Neural cell (in vitro differentiated cells): ENCODE data around the gene GNAQ. TPM values are rescaled to one million over a fixed set of nuclear protein-coding genes. Genes with fewer than 3 reads are reported as not detected.

Experiments used
- H2AFZ ChIP-seq: fragments of 200-600, 300-800 bp; sonication (generic), shearing (Covaris generic); 2 replicates; pipeline ENCODE4 v1.6.0; 2014; ENCODE audit warnings: low read depth, mild to moderate bottlenecking, antibody characterized with exemption, low read length, moderate library complexity
- H3F3A ChIP-seq: fragments of 200-600 bp; shearing (Covaris generic); 2 replicates; pipeline ENCODE4 v1.6.1; 2016; ENCODE audit warnings: mild to moderate bottlenecking, moderate library complexity, mixed read lengths, antibody characterized with exemption, low read length; ENCODE audit not compliant: insufficient read depth, poor library complexity, severe bottlenecking
- H3K27ac ChIP-seq: fragments of 200-600, 300-800 bp; sonication (generic), shearing (Covaris generic); 2 replicates; pipeline ENCODE4 v1.5.1; 2014; ENCODE audit warnings: mild to moderate bottlenecking, low read length, moderate library complexity
- H3K27me3 ChIP-seq: fragments of 300-800, 200-600 bp; sonication (generic), shearing (Covaris generic); 2 replicates; pipeline ENCODE4 v1.6.0; 2014; ENCODE audit warnings: mild to moderate bottlenecking, low read depth, low read length, moderate library complexity; ENCODE audit not compliant: insufficient read depth
- H3K36me3 ChIP-seq: fragments of 300-800, 200-600 bp; sonication (generic), shearing (Covaris generic); 2 replicates; pipeline ENCODE4 v1.5.1; 2014; ENCODE audit warnings: mild to moderate bottlenecking, antibody characterized with exemption, low read length, moderate library complexity; ENCODE audit not compliant: insufficient read depth
- H3K4me2 ChIP-seq: fragments of 300-800, 200-600 bp; sonication (generic), shearing (Covaris generic); 2 replicates; pipeline ENCODE4 v1.6.0; 2014; ENCODE audit warnings: mild to moderate bottlenecking, low read length
- H3K4me3 ChIP-seq: fragments of 300-800, 200-600 bp; sonication (generic), shearing (Covaris generic); 2 replicates; pipeline ENCODE4 v1.5.1; 2014; ENCODE audit warnings: mild to moderate bottlenecking, low read length, moderate library complexity
- H3K79me2 ChIP-seq: fragments of 200-600 bp; shearing (Covaris generic); replicated peaks from 2 replicates; pipeline ENCODE4 v1.6.0; 2014; ENCODE audit warnings: mild to moderate bottlenecking, low read length, moderate library complexity; ENCODE audit not compliant: insufficient read depth
- H3K9ac ChIP-seq: fragments of 300-800, 200-600 bp; sonication (generic), shearing (Covaris generic); 2 replicates; pipeline ENCODE4 v1.6.1; 2016; ENCODE audit warnings: mild to moderate bottlenecking, low read length, mixed read lengths
- H3K9me2 ChIP-seq: fragments of 200-600 bp; shearing (Covaris generic); 2 replicates; pipeline ENCODE4 v1.6.1; 2016; ENCODE audit warnings: mild to moderate bottlenecking, low read length, mixed read lengths; ENCODE audit not compliant: insufficient read depth
- H3K9me3 ChIP-seq: fragments of 200-600, 300-800 bp; sonication (generic), shearing (Covaris generic); 2 replicates; pipeline ENCODE4 v1.6.1; 2016; ENCODE audit warnings: mild to moderate bottlenecking, mixed run types, low read length, moderate library complexity, mixed read lengths
- H4K20me1 ChIP-seq: fragments of 200-600 bp; shearing (Covaris generic); 2 replicates; pipeline ENCODE4 v1.6.1; 2016; ENCODE audit warnings: mild to moderate bottlenecking, mixed run types; ENCODE audit not compliant: insufficient read depth
- EP300 ChIP-seq: fragments of 450-650 bp; conservative IDR thresholded peaks from 2 replicates; pipeline ENCODE4 v1.6.1; 2014; ENCODE audit warnings: antibody characterized with exemption, mild to moderate bottlenecking, moderate library complexity; ENCODE audit not compliant: poor library complexity, severe bottlenecking
- EZH2 ChIP-seq: fragments of 200-600, 300-800 bp; shearing (Covaris generic), sonication (generic); IDR thresholded peaks from 2 replicates; pipeline ENCODE4 v1.6.1; 2014; ENCODE audit warnings: antibody characterized with exemption, low read length, borderline replicate concordance, mild to moderate bottlenecking; ENCODE audit not compliant: insufficient read depth, poor library complexity, severe bottlenecking
- MXI1 ChIP-seq: fragments of 450-650 bp; conservative IDR thresholded peaks from 2 replicates; pipeline ENCODE4 v1.6.1; 2014; ENCODE audit warnings: antibody characterized with exemption, mild to moderate bottlenecking; ENCODE audit not compliant: poor library complexity, severe bottlenecking
- POLR2AphosphoS5 ChIP-seq: IDR thresholded peaks from 2 replicates; pipeline ENCODE4 v1.6.1; 2012
- RAD21 ChIP-seq: fragments of 450-650 bp; conservative IDR thresholded peaks from 2 replicates; pipeline ENCODE4 v1.6.1; 2014; ENCODE audit warnings: antibody characterized with exemption, mild to moderate bottlenecking, moderate library complexity
- SMC3 ChIP-seq: fragments of 450-650 bp; conservative IDR thresholded peaks from 2 replicates; pipeline ENCODE4 v1.6.1; 2014; ENCODE audit warnings: antibody characterized with exemption, mild to moderate bottlenecking, moderate library complexity; ENCODE audit not compliant: poor library complexity
- TAF1 ChIP-seq: IDR thresholded peaks from 2 replicates; pipeline ENCODE4 v1.6.1; 2012; ENCODE audit warnings: low read depth
- polyA plus RNA-seq: library from polyadenylated mRNA; depleted of rRNA; stranded (reverse); fragments of >200 nt; gene quantifications from 2 replicates; pipeline ENCODE4 v1.2.3, GENCODE V29; 2014
- TF ChIP-seq, protein P1 (sequence below): fragments of 450-650 bp; IDR thresholded peaks from 2 replicates; pipeline ENCODE4 v1.5.1; 2014; ENCODE audit warnings: antibody characterized with exemption, mild to moderate bottlenecking, moderate library complexity; ENCODE audit not compliant: poor library complexity, severe bottlenecking
- TF ChIP-seq, protein P2 (sequence below): IDR thresholded peaks from 2 replicates; pipeline ENCODE4 v1.6.1; 2012; ENCODE audit warnings: borderline replicate concordance

GNAQ gene
- polyA plus RNA-seq, 1 donor from 2014 or later: 86.7 TPM

DNA sequence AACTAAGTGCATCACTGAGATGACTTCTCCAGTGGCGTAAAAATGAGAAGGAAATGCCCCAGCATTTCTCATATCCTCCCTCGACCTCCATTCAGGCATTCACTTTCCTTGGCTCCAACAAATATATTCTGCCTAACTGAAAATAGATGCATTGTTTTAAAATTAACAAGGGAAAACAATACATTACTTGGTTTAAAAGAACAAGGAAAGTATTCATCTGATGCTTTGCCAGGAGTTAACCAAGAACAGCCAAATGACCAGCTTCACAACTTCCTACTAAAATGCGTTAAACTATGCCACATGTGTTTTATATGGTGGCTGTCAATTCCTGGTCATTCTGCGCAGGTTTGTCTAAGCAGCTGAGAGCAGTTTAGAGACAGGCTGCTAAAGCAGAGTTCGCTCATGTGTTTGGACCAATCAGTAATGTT is 121.4 kb downstream of the GNAQ start:
- H3K79me2 ChIP-seq: peaks cover 26% of the 10 kb centered on the region
- H3K4me3 ChIP-seq: no peak overlapping the region
- no peaks in the 10 kb centered on the region for H3K27me3 ChIP-seq
- no peaks in the 10 kb centered on the region for H3K9me2 ChIP-seq
- no peak overlapping the region for H3K9ac ChIP-seq
- H4K20me1 ChIP-seq: no peaks in the 10 kb centered on the region
- H3K36me3 ChIP-seq: no peaks in the 10 kb centered on the region
- H3K4me2 ChIP-seq: no peak overlapping the region
- no peaks in the 10 kb centered on the region for H3F3A ChIP-seq
- H3K9me3 ChIP-seq: no peaks in the 10 kb centered on the region
- no peak overlapping the region for H2AFZ ChIP-seq
- TF ChIP-seq RAD21 (no peak), TAF1 (no peak)
- TF ChIP-seq, protein P1, sequence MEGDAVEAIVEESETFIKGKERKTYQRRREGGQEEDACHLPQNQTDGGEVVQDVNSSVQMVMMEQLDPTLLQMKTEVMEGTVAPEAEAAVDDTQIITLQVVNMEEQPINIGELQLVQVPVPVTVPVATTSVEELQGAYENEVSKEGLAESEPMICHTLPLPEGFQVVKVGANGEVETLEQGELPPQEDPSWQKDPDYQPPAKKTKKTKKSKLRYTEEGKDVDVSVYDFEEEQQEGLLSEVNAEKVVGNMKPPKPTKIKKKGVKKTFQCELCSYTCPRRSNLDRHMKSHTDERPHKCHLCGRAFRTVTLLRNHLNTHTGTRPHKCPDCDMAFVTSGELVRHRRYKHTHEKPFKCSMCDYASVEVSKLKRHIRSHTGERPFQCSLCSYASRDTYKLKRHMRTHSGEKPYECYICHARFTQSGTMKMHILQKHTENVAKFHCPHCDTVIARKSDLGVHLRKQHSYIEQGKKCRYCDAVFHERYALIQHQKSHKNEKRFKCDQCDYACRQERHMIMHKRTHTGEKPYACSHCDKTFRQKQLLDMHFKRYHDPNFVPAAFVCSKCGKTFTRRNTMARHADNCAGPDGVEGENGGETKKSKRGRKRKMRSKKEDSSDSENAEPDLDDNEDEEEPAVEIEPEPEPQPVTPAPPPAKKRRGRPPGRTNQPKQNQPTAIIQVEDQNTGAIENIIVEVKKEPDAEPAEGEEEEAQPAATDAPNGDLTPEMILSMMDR: no peak
- H3K27ac ChIP-seq: no peak overlapping the region

DNA sequence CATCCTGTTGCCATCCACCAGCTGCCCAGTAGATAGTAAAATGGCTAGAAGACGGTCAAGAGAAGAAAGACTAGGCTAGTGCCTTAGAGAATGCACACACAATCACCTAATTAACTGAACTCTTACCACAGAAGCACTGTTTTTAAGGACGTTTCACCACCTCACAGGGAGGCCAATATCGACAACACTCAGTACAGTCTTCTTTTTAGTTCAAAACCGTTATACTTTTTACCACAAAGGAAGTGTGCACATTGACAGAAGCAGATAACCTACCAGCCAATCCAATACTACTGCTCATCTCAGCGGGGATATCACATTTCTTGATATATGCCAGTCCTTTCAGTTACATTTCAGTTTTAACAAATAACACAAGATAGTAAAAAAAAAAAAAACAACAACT is 122.3 kb downstream of the GNAQ start:
- Histone ChIP-seq H3F3A (no peaks in the 10 kb centered on the region), H3K4me3 (no peak overlapping the region), H3K27ac (no peak overlapping the region), H3K36me3 (no peaks in the 10 kb centered on the region), H3K27me3 (no peaks in the 10 kb centered on the region), H3K9ac (no peak overlapping the region), H3K9me3 (no peaks in the 10 kb centered on the region), H3K4me2 (no peak overlapping the region), H4K20me1 (no peaks in the 10 kb centered on the region), H3K9me2 (no peaks in the 10 kb centered on the region), H2AFZ (no peak overlapping the region), H3K79me2 (peaks cover 26% of the 10 kb centered on the region)
- TF ChIP-seq, protein P2, sequence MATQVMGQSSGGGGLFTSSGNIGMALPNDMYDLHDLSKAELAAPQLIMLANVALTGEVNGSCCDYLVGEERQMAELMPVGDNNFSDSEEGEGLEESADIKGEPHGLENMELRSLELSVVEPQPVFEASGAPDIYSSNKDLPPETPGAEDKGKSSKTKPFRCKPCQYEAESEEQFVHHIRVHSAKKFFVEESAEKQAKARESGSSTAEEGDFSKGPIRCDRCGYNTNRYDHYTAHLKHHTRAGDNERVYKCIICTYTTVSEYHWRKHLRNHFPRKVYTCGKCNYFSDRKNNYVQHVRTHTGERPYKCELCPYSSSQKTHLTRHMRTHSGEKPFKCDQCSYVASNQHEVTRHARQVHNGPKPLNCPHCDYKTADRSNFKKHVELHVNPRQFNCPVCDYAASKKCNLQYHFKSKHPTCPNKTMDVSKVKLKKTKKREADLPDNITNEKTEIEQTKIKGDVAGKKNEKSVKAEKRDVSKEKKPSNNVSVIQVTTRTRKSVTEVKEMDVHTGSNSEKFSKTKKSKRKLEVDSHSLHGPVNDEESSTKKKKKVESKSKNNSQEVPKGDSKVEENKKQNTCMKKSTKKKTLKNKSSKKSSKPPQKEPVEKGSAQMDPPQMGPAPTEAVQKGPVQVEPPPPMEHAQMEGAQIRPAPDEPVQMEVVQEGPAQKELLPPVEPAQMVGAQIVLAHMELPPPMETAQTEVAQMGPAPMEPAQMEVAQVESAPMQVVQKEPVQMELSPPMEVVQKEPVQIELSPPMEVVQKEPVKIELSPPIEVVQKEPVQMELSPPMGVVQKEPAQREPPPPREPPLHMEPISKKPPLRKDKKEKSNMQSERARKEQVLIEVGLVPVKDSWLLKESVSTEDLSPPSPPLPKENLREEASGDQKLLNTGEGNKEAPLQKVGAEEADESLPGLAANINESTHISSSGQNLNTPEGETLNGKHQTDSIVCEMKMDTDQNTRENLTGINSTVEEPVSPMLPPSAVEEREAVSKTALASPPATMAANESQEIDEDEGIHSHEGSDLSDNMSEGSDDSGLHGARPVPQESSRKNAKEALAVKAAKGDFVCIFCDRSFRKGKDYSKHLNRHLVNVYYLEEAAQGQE: no peak
- TF ChIP-seq TAF1 (no peak), POLR2AphosphoS5 (no peak), SMC3 (no peak), MXI1 (no peak), EP300 (no peak)

DNA sequence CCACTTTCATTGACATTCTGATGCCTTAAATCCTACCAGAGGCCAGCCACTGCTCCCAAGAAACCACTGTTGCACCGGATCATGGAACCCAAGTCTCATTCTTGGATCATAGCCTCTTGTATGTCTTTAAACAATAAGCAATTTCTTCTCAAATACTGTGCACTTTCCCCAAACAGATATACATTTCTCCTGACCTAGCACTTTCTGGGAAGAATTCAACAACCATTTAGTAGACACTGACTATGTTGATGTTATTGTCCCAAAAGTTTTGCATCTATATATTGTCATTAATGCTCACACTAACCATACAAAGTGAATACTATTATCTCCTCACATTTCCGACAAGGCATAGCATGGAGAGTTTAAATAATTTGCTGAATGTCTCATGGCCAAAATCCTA is 123.3 kb downstream of the GNAQ start:
- Histone ChIP-seq H3K27ac (no peak overlapping the region), H2AFZ (no peak overlapping the region), H3K79me2 (peaks cover 19% of the 10 kb centered on the region), H3K9me2 (no peaks in the 10 kb centered on the region), H3K9me3 (no peaks in the 10 kb centered on the region), H3K36me3 (no peaks in the 10 kb centered on the region), H3K4me3 (no peak overlapping the region), H3K9ac (no peak overlapping the region), H3K27me3 (no peaks in the 10 kb centered on the region), H3F3A (no peaks in the 10 kb centered on the region), H3K4me2 (no peak overlapping the region), H4K20me1 (no peaks in the 10 kb centered on the region)
- TF ChIP-seq TAF1 (no peak), SMC3 (no peak), POLR2AphosphoS5 (no peak), MXI1 (no peak), EZH2 (no peak), EP300 (no peak), RAD21 (no peak)
- TF ChIP-seq, protein P2: no peak
- TF ChIP-seq, protein P1: no peak
